Spleen (tissue), 11 donors: Measurements from ENCODE around the gene CDH26. TPM values are rescaled to one million over a fixed set of nuclear protein-coding genes. Genes with fewer than 3 reads are reported as not detected.
"Not testable (repeated sequence)": the region's sequence is repeated elsewhere in the genome, so short reads cannot be mapped to it uniquely, and the experiment has no call there.

Experiments used
- DNase-seq: peaks from one replicate; pipeline ENCODE4 v3.0.0-alpha.2; 2020
- H3K27ac ChIP-seq, 8 donors: fragments of 200-600 bp; sonication (generic) in 7 of 8; 1 replicate in 4 of 8; 2 replicates in 4 of 8; pipeline versions ENCODE4 v1.5.0 to v1.8.0; 2016 to 2021; ENCODE audit warnings: inconsistent platforms in 4 of 8, mild to moderate bottlenecking in 4 of 8, moderate library complexity in 1 of 8
- H3K27me3 ChIP-seq, 7 donors: fragments of 200-600 bp; sonication (generic) in 6 of 7; replicated peaks in 1 of 7; 1 replicate in 4 of 7; 2 replicates in 3 of 7; pipeline versions ENCODE4 v1.5.0 to v1.8.0; 2016 to 2021; ENCODE audit warnings: inconsistent platforms in 3 of 7, mild to moderate bottlenecking in 1 of 7
- H3K36me3 ChIP-seq, 6 donors: fragments of 200-600 bp; sonication (generic) in 5 of 6; 1 replicate in 4 of 6; 2 replicates in 2 of 6; pipeline versions ENCODE4 v1.5.0 to v1.8.0; 2016 to 2021; ENCODE audit warnings: inconsistent platforms in 2 of 6
- H3K4me1 ChIP-seq, 6 donors: fragments of 200-600 bp; sonication (generic) in 5 of 6; 1 replicate in 3 of 6; 2 replicates in 3 of 6; pipeline versions ENCODE4 v1.5.0 to v1.8.0; 2016 to 2021; ENCODE audit warnings: inconsistent platforms in 3 of 6
- H3K4me3 ChIP-seq, 8 donors: fragments of 200-600 bp; sonication (generic) in 7 of 8; 1 replicate in 4 of 8; 2 replicates in 4 of 8; pipeline versions ENCODE4 v1.5.0 to v1.8.0; 2016 to 2021; ENCODE audit warnings: inconsistent platforms in 4 of 8, mild to moderate bottlenecking in 4 of 8, moderate library complexity in 2 of 8
- H3K9me3 ChIP-seq, 8 donors: fragments of 200-600 bp; sonication (generic) in 7 of 8; 1 replicate in 4 of 8; 2 replicates in 4 of 8; pipeline versions ENCODE4 v1.5.0 to v1.8.0; 2016 to 2021; ENCODE audit warnings: inconsistent platforms in 4 of 8
- CTCF ChIP-seq, 11 experiments: fragments of 200-600 bp in 7 of 11; fragments of 450-650 bp in 4 of 11; sonication (generic) in 4 of 11; IDR thresholded peaks in 8 of 11; conservative IDR thresholded peaks in 3 of 11; 1 replicate in 7 of 11; 2 replicates in 4 of 11; pipeline versions ENCODE4 v1.4.0 to v1.8.0; 2016 to 2021; ENCODE audit warnings: antibody characterized with exemption in 11 of 11, inconsistent platforms in 4 of 11, mild to moderate bottlenecking in 1 of 11
- POLR2A ChIP-seq, 3 donors: fragments of 450-650 bp; IDR thresholded peaks; one replicate each; pipeline ENCODE4 v1.5.1; 2017; ENCODE audit warnings: antibody characterized with exemption in 3 of 3, mild to moderate bottlenecking in 1 of 3
- POLR2AphosphoS5 ChIP-seq, 3 donors: sonication (generic); formaldehyde crosslinking; IDR thresholded peaks; one replicate each; pipeline ENCODE4 v1.5.1; 2017; ENCODE audit warnings: antibody characterized with exemption in 3 of 3
- WGBS, 5 donors: extraction: QIAGEN DNeasy Blood & Tissue Kit in 3 of 5; methylation state at CpG; one replicate each; pipeline versions ENCODE4 v1.1.5 to v1.1.7; 2013 to 2018; 5-methylcytosine and 5-hydroxymethylcytosine counted together
- intact Hi-C: fragments of 100-400 bp; cut with DNase I; formaldehyde crosslinking; loops from one replicate; pipeline ENCODE4 v1.15.0; 2023; ENCODE audit warnings: low total_unique reads
- polyA plus RNA-seq, 3 donors: library from polyadenylated mRNA; stranded (reverse); fragments of 200-250 nt; gene quantifications; one replicate each; pipeline ENCODE4 v1.2.1, GENCODE V29; 2013
- total RNA-seq, 7 donors: library from RNA; depleted of rRNA in 3 of 7; stranded (reverse); fragments of >200 nt in 3 of 7; fragmentation: NEBNext Ultra II Directional in 4 of 7; extraction: Animal tissue kit (Norgen Biotek cat#: 25700) in 4 of 7; gene quantifications; one replicate each; pipeline versions ENCODE4 v1.1.0 to v1.2.1, GENCODE V29; 2016 to 2021
- donor health status: healthy with polysubstance abuse.
- donor health status: DM: no; HTN: no; CAD: no; lungs with moderate emphysema.
- donor health status: DM: no; HTN: no; CAD: no.
- donor health status: Bipolar disorder and iron deficiency.
- donor health status: healthy.
- donor health status: DM: no; HTN: no; CAD: no.
- donor health status: DM: yes; HTN: yes; CAD: no.

The CDH26 gene
- total and polyA plus RNA-seq, 10 donors, result 0.70 to 6.2 (median 2.0) TPM

GRCh38 chr20:60038400-60039008, 80.3 kb downstream of the CDH26 start:
- no peak for DNase-seq
- H3K27me3 ChIP-seq, result no peaks in the 10 kb centered on the region
- H3K36me3 ChIP-seq, result no peaks in the 10 kb centered on the region
- TF ChIP-seq POLR2A (IDR thresholded peaks at IDR 0.05) (no peak), CTCF (IDR thresholded peaks at IDR 0.05 in 8 of 11, conservative IDR thresholded peaks at IDR 0.05 in 3 of 11) (no peak), POLR2AphosphoS5 (IDR thresholded peaks at IDR 0.05) (no peak)
- no peak overlapping the region for H3K27ac ChIP-seq
- peaks cover 0 to 4% (median 0%) of the 10 kb centered on the region in 6 donors for H3K4me1 ChIP-seq
- H3K4me3 ChIP-seq, result no peak overlapping the region
- intact Hi-C loops, result no loop called here
- peaks cover 0 to 10% (median 5%) of the 10 kb centered on the region in 8 donors for H3K9me3 ChIP-seq
- WGBS, 5 donors, result 64 to 87% (median 74%) methylated on average over 4 of the region's 4 CpGs

- 80 to 92% (median 88%) methylated on average over 3 of the region's 3 CpGs for WGBS, 5 donors
Observed at GRCh38 chr20:60039526-60039925, 81.3 kb downstream of the CDH26 start.

GRCh38 chr20:60040471-60041162, 82.4 kb downstream of the CDH26 start:
- Histone ChIP-seq H3K27ac (no peak overlapping the region), H3K4me1 (peaks cover 0 to 4% (median 0%) of the 10 kb centered on the region in 6 donors), H3K27me3 (no peaks in the 10 kb centered on the region), H3K36me3 (no peaks in the 10 kb centered on the region), H3K9me3 (peaks cover 0 to 7% (median 2%) of the 10 kb centered on the region in 8 donors), H3K4me3 (no peak overlapping the region)
- TF ChIP-seq POLR2A (IDR thresholded peaks at IDR 0.05) (no peak), POLR2AphosphoS5 (IDR thresholded peaks at IDR 0.05) (no peak), CTCF (IDR thresholded peaks at IDR 0.05 in 8 of 11, conservative IDR thresholded peaks at IDR 0.05 in 3 of 11) (no peak)
- DNase-seq, result no peak
- intact Hi-C loops, result no loop called here
- WGBS, 5 donors, result 94 to 97% (median 96%) methylated on average over 8 of the region's 8 CpGs

More at GRCh38 chr20:60039526-60039925, 81.3 kb downstream of the CDH26 start:
- H3K9me3 ChIP-seq, result peaks cover 0 to 10% (median 5%) of the 10 kb centered on the region in 8 donors
- no peaks in the 10 kb centered on the region for H3K4me1 ChIP-seq
- no peak overlapping the region for H3K27ac ChIP-seq
- no peak for DNase-seq
- no peaks in the 10 kb centered on the region for H3K36me3 ChIP-seq
- H3K4me3 ChIP-seq, result no peak overlapping the region
- intact Hi-C loops, result no loop called here
- TF ChIP-seq CTCF (IDR thresholded peaks at IDR 0.05 in 8 of 11, conservative IDR thresholded peaks at IDR 0.05 in 3 of 11) (no peak), POLR2A (IDR thresholded peaks at IDR 0.05) (no peak), POLR2AphosphoS5 (IDR thresholded peaks at IDR 0.05) (no peak)
- no peaks in the 10 kb centered on the region for H3K27me3 ChIP-seq

GRCh38 chr20:60041436-60042165, 83.4 kb downstream of the CDH26 start:
- intact Hi-C loops, H3K36me3 ChIP-seq, H3K27me3 ChIP-seq, H3K4me3 ChIP-seq, H3K27ac ChIP-seq, H3K9me3 ChIP-seq, DNase-seq: not testable (repeated sequence)
- 23 to 48% (median 29%) methylated on average over 7 to 8 of the region's 8 CpGs for WGBS, 5 donors
- peaks cover 0 to 13% (median 3%) of the 10 kb centered on the region in 6 donors for H3K4me1 ChIP-seq
